ENCODE results near the gene ENOX1.
"Not testable (repeated sequence)": the region's sequence is repeated elsewhere in the genome, so short reads cannot be mapped to it uniquely, and the experiment has no call there.

ENOX1 gene

GRCh38 chr13:43416408-43416807 lies 370.4 kb downstream of the ENOX1 start:
- DNase-seq, result not testable (repeated sequence)

DNA sequence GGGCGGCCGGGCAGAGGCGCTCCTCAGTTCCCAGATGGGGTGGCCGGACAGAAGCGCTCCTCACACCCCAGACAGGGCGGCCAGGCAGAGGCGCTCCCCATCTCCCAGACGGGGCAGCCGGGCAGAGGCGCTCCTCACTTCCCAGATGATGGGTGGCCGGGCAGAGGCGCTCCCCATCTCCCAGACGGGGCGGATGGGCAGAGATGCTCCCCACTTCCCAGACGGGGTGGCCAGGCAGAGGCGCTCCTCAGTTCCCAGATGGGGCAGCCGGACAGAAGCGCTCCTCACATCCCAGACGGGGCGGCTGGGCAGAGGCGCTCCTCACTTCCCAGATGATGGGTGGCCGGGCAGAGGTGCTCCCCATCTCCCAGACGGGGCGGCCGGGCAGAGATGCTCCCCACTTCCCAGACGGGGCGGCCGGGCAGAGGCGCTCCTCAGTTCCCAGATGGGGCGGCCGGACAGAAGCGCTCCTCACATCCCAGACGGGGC lies 370.8 kb downstream of the ENOX1 start:
- DNase-seq, result not testable (repeated sequence)

- no peak for DNase-seq
These were observed 372.7 kb downstream of the ENOX1 start for GRCh38 chr13:43414111-43414510.

DNA sequence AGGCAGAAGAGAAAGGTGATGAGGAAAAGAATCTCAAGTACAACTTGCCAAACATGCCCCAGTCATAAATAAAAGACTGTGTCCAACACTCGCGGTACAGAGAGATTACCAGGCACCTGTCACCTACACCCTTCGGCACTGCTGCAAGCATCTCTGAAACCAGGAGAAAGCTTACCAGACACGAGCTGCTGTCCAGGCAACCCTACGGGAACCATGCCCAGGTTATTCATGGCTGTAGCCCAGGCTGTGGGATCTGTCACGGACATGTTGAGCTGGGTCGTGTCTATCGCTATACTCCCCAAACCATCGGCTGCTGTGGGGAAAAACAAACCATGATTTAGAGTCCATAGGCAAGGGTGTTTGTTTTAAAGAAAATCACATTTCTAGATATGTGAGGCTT lies 375.0 kb downstream of the ENOX1 start:
- DNase-seq, result no peak

DNA sequence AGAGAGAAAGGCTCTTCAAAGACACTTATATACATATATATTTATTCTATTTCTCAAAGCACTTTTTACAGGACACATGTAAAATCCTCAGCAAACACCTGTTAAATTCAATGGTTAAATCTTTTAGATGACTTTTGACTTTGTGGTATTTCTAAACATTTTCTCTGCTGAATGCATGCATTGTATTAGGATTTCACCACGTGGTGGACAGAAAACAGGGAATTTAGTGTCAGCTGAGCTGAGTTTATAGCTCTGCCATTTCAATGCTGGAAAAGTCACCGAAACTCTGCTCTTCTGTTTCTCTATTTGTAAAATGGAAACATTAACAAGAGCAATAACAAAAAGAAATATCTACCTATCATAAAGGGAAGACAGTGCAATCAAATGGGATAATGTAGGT lies 375.6 kb downstream of the ENOX1 start:
- no peak for DNase-seq

- no peak for DNase-seq
These were observed 378.5 kb downstream of the ENOX1 start for GRCh38 chr13:43408274-43408673.

GRCh38 chr13:43407023-43407581 lies 379.7 kb downstream of the ENOX1 start:
- no peak for DNase-seq

DNA sequence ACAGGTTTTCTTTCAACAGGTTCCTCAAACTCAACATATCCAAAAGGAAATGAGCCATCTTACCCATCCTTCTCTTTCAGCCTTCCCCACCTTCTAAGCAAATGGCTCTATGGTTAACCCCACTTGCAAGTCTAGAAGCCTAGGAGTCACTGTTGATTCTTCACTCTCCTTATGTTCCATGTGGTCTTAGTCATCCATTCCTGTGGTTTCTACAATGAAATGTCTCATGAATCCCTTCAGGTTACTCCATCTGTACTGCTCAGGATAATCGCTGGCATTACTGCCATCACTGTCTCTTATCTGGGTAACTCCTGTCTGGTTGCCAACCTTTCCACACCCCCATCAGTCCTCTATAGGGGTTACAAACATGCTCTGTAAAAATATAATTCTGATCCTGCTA lies 381.3 kb downstream of the ENOX1 start:
- no peak for DNase-seq

GRCh38 chr13:43402380-43402779 lies 384.4 kb downstream of the ENOX1 start:
- DNase-seq, result no peak

- no peak for DNase-seq
These were observed 385.4 kb downstream of the ENOX1 start for GRCh38 chr13:43401361-43401760.

DNA sequence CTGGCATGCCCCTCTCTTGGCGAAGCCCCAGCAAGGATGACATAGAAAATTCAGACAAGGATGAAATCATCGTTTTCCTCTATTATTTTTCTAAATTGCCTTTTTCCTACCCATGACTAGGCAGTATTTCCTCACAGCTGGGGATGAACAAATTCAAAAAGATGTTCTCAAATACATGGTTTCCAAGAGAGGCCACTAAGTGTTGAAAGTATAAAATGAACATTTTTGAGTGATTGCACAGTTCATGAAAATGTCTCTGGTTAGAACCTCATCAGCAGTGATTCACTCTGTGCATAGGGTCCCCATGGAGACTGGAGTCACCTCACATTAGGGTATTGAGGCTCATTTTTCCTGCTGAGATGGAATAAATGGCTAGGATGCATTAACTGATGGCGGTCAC lies 389.7 kb downstream of the ENOX1 start:
- no peak for DNase-seq

- DNase-seq, result no peak
These were observed 395.7 kb downstream of the ENOX1 start for GRCh38 chr13:43391036-43391435.

DNA sequence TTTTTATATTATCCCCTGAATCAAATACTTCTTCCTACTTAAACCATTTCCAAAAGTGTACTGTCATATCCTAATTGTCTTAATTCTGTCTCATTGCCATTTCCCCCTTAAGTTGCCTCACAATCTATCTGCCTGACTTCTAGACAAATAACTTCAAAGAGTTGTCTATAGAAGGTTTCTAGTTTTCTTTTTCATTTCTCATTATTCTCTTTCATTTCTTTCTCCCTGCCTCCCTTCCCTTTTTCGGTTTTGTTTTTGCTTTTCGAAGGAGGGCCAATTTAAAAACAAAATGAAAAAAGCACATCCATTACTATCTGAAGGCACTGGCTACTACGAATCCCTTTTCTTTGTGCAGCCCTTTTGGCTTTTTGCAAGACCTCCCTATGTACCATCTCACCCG lies 396.2 kb downstream of the ENOX1 start:
- no peak for DNase-seq

- no peak for DNase-seq
These were observed 396.8 kb downstream of the ENOX1 start for GRCh38 chr13:43389983-43390382.

GRCh38 chr13:43389573-43389972 lies 397.2 kb downstream of the ENOX1 start:
- no peak for DNase-seq

GRCh38 chr13:43388282-43389034 lies 398.3 kb downstream of the ENOX1 start:
- no peak for DNase-seq

- no peak for DNase-seq
These were observed 398.9 kb downstream of the ENOX1 start for GRCh38 chr13:43387880-43388279.

DNA sequence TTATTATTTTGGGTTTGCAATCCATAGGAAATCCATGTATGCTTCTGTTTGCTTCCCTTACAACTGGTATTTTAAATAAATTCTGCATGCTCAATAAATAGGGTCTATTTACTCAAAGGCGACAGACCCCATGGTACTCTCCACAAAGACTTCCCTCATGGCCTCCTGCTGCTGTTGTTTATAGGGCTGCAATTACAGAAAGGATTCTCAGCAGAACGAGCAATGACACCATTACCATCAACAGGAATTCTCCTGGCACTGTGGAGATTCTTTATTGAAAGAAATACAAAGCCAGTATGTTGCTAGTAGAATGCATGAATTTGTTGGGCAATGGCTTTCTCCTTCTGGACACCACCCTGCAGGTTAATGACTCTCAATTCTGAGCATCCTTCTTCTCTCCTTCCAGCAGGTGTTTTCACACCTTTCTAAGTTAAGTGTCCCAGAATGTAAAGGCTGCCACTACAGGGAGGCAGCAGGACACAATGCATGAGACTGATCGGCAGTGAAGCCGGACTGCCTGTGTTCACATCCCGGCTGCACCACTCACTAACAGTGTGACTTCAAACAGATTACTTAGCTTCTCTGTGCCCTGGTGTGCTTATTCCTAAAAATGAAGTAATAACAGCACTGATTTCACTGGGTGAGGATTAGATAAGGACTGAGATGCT lies 403.1 kb downstream of the ENOX1 start:
- DNase-seq, result no peak

- DNase-seq, result no peak
These were observed 407.0 kb downstream of the ENOX1 start for GRCh38 chr13:43379738-43380137.

GRCh38 chr13:43377973-43378372 lies 408.8 kb downstream of the ENOX1 start:
- no peak for DNase-seq

DNA sequence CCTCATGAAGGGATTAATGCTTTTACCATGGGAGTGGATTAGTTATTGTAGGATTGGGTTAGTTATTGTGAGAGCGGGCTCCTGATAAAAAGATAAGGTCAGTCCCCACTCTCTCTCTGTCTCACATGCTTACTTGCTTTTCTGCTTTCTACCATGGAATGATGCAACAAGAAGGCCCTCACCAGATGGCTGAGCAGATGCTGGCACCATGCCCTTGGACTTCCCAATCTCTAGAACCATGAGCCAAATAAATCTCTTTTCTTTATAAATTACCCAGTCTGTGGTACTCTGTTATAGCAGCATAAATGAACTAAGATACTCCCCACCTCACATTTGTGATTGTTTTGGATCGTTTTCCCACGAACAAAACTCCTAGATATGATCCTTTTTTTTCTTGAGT lies 409.6 kb downstream of the ENOX1 start:
- DNase-seq, result no peak

DNA sequence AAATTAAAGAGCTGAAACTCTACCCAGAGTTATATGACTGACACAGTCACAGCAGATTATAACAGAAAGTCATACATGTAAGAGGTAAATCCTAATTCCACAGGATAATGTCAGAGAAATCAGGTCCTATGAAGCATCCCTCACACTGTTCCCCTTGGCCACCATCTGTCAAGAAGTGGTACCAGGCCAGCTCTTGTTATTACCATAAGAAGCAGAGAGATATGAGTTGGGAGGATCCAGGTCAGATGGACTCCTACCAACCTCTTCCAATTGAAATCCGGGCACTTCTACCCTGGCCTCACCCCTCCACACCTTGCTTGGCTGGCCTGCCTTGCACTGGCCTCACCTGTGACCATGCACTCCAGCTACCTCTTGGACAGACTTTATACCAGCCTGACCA lies 410.2 kb downstream of the ENOX1 start:
- no peak for DNase-seq

GRCh38 chr13:43375797-43376465 lies 410.8 kb downstream of the ENOX1 start:
- no peak for DNase-seq

- no peak for DNase-seq
These were observed 412.2 kb downstream of the ENOX1 start for GRCh38 chr13:43374621-43375020.
